GM19193 (cell line): ENCODE measurements around the gene TMPRSS9.

Experiments
- POLR2A ChIP-seq: IDR thresholded peaks from 4 replicates; pipeline ENCODE4 v1.6.1; 2011; ENCODE audit not compliant: insufficient read depth, insufficient read length; ENCODE audit errors: extremely low read depth

TMPRSS9 gene

DNA sequence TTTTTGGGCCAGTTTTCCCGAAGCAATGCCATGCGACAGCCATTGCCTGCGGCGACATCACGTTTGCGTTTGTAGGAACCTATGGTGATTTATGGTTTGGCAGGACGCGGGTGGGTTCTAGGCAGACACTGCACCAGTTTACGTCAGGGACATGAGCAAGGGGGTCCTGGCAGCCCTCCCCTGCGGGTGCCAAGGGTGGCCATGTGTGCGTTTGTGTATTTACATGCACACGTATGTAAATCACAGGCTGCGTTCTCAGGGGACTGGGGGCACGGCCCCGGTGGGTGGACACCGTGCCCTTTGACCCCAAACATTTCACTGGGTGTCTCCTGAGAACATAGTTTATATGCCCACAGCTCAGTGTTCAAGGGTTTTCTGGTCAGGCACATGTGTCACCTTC is 9.4 kb upstream of the TMPRSS9 start:
- no peak for TF ChIP-seq POLR2A

DNA sequence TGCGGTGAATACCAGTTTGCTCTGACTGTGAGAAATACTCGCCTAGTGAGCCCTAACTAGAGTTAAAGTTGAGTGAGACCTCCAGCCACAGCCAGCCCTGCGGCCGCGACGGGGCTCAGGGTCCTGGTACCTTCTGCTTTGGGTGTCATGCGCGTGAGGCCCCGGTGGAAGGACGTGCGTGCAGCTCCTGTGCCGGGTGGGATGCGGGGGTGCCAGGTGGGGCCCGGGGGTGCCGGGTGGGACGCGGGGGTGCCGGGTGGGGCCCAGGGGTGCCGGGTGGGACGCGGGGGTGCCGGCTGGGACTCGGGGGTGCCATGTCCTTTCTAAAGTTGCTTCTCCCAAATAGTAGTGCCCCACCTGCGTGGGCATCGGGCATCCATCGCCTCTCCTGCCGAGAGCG is 8.5 kb upstream of the TMPRSS9 start:
- TF ChIP-seq POLR2A: no peak

DNA sequence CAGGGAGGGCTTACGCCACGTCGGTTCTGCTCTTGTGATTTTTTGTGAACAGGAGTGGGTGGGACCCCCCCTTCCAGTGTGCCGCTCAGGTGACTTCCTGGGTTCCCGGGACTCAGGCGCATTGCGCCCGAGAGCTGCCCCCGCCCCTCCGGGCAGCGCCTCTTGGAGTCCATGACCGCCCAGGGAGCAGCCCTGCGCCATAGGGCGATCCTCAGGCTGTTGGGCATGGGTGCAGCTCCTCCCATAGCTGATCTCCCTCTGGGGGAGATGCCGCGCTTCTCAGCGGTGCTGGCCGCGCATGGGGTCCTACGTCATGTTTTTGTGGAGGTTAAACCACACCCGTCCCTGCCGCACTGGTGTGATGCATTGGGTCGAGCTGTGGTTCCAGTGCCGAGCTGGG is 7.9 kb upstream of the TMPRSS9 start:
- TF ChIP-seq POLR2A: no peak

DNA sequence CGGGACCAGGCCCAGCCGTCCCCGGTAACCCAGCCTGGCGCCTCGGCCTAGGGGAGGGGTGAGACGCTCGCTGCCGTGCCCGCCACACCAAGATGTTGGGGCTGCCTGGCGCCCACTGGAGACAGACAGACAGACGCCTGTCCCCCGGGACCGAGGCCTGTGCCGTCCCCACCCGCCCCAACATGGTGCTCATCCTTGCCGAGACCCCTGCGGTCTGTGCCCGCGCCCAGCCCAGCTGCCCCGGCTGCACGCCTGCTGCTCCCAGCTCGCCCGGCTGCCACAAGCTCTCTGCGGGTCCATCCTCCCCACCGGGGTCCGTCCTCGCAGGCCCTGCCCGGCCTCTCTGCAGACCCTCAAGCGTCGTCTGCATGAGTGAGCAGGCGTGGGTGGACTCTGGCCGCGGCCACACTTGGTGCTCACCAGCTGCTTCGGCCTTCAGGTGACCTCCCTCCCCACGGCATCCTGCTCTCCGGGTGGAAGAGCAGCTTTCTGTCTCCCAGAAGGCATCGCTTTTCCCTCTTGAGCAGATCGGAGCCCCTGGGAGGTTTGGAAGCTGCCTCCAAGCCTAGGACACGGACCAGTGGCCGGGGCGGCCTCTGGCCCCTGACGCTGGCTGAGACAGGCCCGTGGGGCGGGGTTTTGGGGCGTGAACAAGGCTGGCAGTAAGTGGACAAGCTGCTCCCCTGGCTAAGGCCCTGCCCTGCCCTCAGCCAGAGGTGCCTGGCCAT is 6.7 kb upstream of the TMPRSS9 start:
- no peak for TF ChIP-seq POLR2A

DNA sequence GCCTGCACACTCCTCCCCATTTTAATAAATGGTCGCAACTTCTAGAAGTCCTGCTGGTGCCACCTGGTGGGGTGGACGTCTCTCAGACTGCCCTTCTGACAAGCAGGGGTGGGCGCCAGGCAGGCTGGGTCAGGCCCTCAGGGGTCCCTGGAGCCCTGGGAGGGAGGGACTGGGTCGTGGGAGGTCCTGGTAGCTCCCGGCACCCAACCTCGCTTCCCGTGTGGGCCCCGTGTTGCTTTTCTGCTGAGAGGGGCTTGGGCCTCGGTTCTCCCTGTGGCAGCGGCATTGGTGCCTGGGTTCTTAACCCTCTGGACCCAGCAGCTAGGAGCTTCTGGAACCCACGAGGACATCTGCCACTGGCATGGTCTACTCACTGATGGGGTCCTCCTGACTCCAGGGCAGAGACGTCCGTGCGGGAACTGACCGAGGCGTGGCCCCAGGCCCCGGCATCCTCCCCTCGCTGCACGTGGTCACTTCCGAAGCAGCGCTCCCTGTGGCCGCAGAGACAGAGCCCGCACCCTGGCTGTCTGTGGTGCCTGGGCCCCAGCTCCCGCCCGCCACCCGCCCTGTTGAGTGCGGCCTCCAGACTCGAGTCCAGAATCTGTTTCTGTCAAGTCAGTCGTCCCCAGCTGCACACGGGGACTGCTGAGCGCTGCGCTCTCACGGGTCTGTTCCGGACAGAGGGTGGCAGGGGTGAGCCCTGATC is 6.0 kb upstream of the TMPRSS9 start:
- no peak for TF ChIP-seq POLR2A

DNA sequence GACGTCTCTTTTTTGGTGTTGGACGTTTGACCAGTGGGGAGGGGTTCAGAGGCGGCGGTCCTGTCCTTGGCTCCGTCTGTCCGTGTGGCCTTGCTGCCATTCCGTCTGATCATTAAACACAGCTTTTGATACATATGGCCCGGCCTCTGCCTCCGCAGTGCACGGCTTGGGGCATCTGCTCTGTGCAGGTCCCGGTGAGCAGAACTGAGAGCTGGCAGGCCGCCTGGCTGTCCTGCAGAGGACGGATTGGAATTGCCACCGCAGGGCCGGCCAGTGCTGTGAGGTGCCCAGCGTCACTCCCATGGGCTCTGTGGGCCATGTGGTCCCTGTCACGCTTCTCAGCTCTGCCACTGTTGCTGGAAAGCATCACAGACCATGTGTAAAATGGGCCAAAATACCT is 5.4 kb upstream of the TMPRSS9 start:
- no peak for TF ChIP-seq POLR2A

DNA sequence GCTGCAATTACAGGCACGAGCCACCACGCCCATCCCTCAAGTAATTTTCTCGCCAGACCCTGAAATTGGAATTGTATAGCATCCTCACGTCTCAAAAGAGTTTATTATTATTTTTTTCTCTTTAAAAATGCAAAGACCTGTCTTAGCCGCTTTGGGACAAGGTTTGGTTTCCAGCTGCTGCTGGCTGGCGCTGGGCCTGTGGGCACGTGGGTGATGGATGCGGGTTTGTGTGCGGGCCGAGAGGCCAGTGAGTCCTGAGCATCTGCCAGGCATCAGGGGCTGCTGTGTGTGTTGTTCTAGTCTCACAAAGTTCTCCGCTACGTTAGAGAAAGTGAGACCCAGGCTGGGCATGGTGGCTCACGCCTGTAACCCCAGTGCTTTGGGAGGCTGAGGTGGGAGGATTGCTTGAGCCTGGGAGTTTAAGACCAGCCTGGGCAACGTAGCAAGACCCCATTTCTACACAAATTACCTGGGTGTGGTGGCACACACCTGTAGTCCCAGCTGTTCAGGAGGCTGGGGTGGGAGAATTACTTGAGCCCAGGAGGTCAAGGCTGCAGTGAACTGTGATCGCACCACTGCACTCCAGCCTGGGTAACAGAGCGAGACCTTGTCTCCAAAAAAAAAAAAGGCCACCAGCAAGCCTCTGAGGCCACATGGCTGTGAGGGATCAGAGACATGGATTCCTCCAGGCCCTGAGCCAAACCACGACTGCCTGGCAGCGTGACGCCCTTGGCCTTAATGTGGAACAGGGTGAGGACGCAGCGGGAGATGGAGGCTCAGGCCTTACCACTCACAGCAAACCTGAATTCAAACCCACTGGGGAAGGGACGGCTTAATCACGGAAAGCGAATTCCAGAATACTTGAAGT is 4.7 kb upstream of the TMPRSS9 start:
- TF ChIP-seq POLR2A: no peak

DNA sequence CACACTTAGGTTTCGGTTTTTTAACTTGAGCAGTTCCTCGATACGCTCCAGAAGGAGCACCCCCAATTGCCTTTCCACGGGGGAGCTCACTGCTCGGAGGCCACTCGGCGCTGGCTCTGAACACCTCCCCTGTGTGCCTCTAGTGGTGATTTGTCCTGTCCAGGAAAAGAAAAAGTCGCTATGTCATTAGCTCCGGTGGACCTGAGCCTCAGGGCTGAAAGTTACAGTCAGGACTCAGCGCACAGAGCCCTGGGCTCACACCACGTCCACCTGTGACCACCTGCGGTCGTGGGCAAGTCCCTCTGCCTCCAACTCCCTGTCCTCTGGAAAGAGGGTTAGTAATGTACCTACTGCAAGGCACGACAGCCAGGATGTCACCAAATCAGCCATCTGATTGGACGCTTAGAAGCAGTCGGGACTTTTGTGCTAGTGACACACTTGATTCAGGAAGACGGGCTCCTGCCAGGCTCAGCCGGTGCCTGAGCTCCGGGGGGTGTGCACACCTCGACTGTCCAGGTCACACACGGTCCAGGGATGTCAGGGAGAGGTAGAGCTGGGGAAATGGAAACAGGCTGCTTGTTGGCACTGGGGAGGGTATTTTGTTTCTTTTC is 3.9 kb upstream of the TMPRSS9 start:
- TF ChIP-seq POLR2A: no peak

DNA sequence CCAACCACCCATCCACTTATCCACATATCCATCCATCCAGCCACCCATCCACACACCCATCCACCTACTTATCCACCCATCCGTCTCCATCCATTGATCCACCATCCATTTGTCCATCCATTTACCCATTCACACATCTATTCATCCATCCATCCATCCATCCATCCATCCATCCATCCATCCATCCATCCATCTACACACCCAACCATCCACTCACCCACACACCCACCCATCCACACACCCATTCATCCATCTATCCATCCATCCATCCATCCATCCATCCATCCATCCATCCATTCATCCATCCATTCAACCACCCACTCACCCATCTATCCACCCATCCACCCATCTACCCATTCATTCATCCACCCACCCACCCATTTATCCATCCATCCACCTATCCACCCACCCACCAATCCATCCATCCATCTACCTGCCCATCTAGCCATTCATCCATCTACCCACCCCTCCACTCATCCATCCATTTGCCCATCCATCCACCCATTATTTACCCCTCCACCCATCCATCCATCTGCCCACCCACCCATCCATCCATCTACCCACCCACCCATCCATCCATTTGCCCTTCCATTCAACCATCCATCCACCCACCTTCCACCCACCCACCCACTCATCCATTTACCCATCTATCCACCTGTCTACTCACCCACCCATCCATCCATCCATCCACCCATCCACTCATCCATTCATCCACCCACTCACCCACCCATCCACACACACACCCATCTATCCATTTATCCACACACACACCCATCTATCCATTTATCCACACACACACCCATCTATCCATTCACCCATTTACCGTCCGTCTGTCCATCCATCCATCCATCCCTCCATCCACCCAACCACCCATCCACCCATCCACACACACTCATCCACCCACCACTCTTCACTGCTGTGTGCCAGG is 2.5 kb upstream of the TMPRSS9 start:
- TF ChIP-seq POLR2A: no peak

DNA sequence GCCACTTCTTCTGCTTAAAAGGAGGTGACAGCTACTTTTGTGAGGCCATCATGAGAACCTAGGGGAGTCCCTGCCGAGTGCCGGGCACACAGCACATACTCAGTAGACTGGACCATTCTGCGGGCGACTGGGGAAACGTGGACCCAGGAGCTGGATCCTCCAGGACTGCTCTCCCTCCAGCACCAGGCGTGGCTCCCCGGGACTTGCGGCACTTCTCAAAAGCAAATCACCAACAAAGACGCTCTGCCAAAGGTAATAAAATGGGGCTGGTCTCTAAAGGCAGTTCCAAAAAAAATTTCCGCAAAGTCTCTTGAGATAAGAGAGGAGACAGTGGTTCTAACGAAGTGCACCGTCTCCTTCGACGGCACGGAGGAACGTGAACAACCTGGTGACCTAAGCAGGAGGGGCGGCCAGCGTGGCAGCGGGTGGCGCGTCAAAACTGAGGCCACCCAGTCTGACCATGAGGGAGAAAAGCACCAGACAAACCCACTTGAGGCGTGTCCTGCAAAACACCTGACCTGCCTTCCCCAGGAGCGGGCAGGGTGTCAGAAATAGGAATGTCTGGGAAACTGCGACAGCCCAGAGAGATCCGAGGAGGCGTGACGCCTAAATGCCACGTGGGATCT is 1.4 kb upstream of the TMPRSS9 start:
- no peak for TF ChIP-seq POLR2A

DNA sequence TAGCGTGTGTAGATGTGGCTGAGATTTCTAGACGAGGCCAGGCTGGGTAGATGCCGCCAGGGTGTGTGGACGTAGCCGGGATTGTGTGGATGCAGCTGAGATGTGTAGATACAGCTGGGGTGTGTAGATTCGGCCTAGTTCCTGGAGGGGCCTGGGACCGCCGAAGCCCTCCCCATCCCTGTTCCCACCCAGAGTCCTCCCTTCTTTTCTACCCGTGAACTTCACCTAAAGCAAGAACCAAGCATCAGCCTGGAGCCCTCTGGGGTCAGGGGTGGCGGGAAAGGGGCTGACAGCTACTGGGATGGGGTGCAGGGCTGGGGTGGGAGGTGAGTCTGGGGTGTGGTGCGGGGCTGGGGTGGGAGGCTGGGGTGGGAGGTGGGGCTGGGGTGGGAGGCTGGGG is 768 bp downstream of the TMPRSS9 start:
- TF ChIP-seq POLR2A: no peak

DNA sequence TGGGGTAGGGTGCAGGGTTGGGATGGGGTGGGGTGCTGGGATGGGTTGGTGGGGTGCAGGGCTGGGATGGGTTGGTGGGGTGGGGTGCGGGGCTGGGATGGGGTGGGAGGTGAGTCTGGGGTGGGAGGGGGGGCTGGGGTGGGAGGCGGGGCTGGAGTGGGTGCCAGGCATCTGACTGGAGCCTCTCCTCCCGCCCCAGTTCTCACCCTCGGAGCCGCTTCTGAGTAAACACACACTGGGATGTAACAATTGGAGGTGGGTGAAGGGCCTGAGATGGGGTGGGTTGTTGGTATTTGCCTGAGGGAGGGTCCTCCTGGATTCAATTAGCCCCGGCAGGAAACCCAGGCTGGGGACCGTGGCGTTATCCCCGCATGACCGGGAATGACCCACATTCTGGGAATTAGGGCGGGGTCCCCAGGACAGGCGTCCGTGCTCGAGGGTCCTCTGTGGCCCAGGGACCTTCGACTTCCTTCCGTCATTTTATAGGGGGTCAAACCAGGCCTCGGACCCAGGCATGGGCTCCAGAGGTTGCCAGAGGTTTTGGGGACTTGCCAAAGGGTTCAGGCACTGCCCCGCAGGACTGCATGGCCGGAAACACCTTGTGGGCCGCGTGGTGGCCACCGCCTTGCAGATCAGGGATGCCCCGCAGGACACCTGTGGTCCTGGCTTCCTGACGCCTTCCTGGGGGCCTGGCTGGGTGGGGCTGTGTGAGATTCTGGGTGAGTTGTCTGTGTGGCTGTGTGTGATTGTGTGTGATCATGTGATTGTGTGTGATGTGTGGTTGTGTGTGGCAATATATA is 1.4 kb downstream of the TMPRSS9 start:
- TF ChIP-seq POLR2A: no peak
